CD4-positive, alpha-beta T cell (primary cell): ENCODE results near the gene BICDL2. TPM values are rescaled to one million over a fixed set of nuclear protein-coding genes. Genes with fewer than 3 reads are reported as not detected.
"Not testable (repeated sequence)": the region's sequence is repeated elsewhere in the genome, so short reads cannot be mapped to it uniquely, and the experiment has no call there.

Experiments used
- ATAC-seq: fragments of 200-7000 bp; cut with Tn5 transposase; one replicate; pipeline ENCODE4 v1.10.0; 2022; ENCODE audit warnings: mild to moderate bottlenecking; ENCODE audit not compliant: poor library complexity
- CTCF ChIA-PET: fragments of 350-600 bp; sonication (Branson Sonifier 250); formaldehyde crosslinking; loops from one replicate; lab custom pipeline; 2021; ENCODE audit warnings: antibody characterized with exemption, inconsistent platforms; lab: Charles Lee
- POLR2A ChIA-PET: fragments of 350-600 bp; sonication (Branson Sonifier 250); formaldehyde crosslinking; loops from one replicate; lab custom pipeline; 2021; ENCODE audit warnings: antibody characterized with exemption, inconsistent platforms; lab: Charles Lee
- DNase-seq, 14 experiments: peaks; one replicate each; pipeline ENCODE4 v3.0.0-alpha.2; 2013 to 2020; ENCODE audit warnings: mixed read lengths in 2 of 14
- H3K27ac ChIP-seq, 2 donors: one replicate each; pipeline versions ENCODE4 v1.5.1 to v1.7.0; 2013; ENCODE audit warnings: low read length in 2 of 2, low read depth in 1 of 2, mild to moderate bottlenecking in 1 of 2
- H3K27me3 ChIP-seq, 2 experiments: 1 replicate in 1 of 2; 2 replicates in 1 of 2; pipeline versions ENCODE4 v1.6.1 to v1.7.0; 2013; ENCODE audit warnings: low read length in 2 of 2, control low read depth in 1 of 2, mild to moderate bottlenecking in 1 of 2, moderate library complexity in 1 of 2; ENCODE audit not compliant: insufficient read depth in 2 of 2, control insufficient read depth in 1 of 2
- H3K36me3 ChIP-seq: one replicate; pipeline ENCODE4 v1.6.1; 2013; ENCODE audit warnings: low read length, control low read depth; ENCODE audit not compliant: insufficient read depth
- H3K4me1 ChIP-seq: one replicate; pipeline ENCODE4 v1.6.1; 2013; ENCODE audit warnings: low read length, control low read depth; ENCODE audit not compliant: insufficient read depth
- H3K4me3 ChIP-seq: one replicate; pipeline ENCODE4 v1.5.1; 2013; ENCODE audit warnings: mild to moderate bottlenecking, low read length, moderate library complexity
- H3K9me3 ChIP-seq, 2 experiments: 1 replicate in 1 of 2; 2 replicates in 1 of 2; pipeline versions ENCODE4 v1.6.1 to v1.7.0; 2013; ENCODE audit warnings: low read length in 2 of 2, mild to moderate bottlenecking in 2 of 2, control low read depth in 1 of 2, moderate library complexity in 1 of 2; ENCODE audit not compliant: control insufficient read depth in 1 of 2, insufficient read depth in 1 of 2
- H3K27ac Mint-ChIP-seq: one replicate; pipeline ENCODE4 v1.8.0; 2020; ENCODE audit warnings: mixed read lengths
- H3K27me3 Mint-ChIP-seq: one replicate; pipeline ENCODE4 v1.8.0; 2021; ENCODE audit warnings: mixed read lengths
- H3K36me3 Mint-ChIP-seq: one replicate; pipeline ENCODE4 v1.8.0; 2021; ENCODE audit warnings: low read depth, mixed read lengths
- H3K4me1 Mint-ChIP-seq: one replicate; pipeline ENCODE4 v1.8.0; 2021; ENCODE audit warnings: low read depth, mixed read lengths
- H3K4me3 Mint-ChIP-seq: one replicate; pipeline ENCODE4 v1.8.0; 2020; ENCODE audit warnings: mild to moderate bottlenecking, mixed read lengths
- H3K9me3 Mint-ChIP-seq: one replicate; pipeline ENCODE4 v1.8.0; 2020; ENCODE audit warnings: mixed read lengths
- intact Hi-C, 2 experiments: fragments of 100-400 bp; cut with DNase I in 1 of 2; cut with micrococcal nuclease in 1 of 2; formaldehyde crosslinking; loops; one replicate each; pipeline versions ENCODE4 v1.15.1 to v1.9.0; 2023 to 2025; cut with DNase I, micrococcal nuclease
- total RNA-seq, 174 experiments: library from RNA in 2 of 174; stranded (reverse) in 2 of 174; gene quantifications; one replicate each; pipeline ENCODE4 v1.2.3 and lab custom pipeline; 2021 to 2026
- TF ChIP-seq, protein P1 (sequence below): fragments of 200-600 bp; IDR thresholded peaks from one replicate; pipeline ENCODE4 v1.8.0; 2022; ENCODE audit warnings: antibody characterized with exemption, mild to moderate bottlenecking

The BICDL2 gene
- total RNA-seq, 2 experiments from 2014 or later: not detected

DNA sequence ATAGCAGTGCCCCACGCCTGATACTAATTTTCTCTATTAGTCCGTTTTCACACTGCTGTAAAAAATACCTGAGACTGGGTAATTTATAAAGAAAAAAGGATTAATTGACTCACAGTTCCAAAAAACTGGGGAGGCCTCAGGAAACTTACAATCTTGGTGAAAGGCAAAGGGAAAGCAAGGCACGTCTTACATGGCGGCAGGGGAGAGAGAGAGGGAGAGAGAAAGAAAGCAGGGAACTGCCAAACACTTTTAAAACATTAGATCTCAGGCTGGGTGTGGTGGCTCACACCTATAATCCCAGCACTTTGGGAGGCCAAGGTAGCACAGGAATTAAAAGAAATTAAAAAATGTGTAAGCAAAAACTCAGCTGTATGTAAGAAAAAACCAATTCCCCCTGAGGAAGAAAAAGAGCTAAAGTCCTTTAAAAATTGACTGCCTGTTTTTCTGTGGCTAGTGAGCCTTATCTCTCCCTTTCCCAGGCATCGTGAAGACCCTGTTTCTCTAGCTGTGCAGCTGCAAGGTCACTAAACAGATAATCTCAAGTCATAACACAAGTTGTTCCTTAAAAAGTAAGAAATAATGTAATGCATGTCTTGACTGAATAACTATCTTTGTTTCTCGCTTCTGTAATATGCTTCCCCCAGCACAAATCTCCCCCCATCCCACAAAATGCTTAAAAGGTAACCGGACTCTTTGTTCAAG, 48.4 kb upstream of the BICDL2 start:
- Histone ChIP-seq H3K9me3 (peaks cover 0 to 6% of the 10 kb centered on the region in 2 experiments), H3K27me3 (no peaks in the 10 kb centered on the region), H3K36me3 (no peaks in the 10 kb centered on the region), H3K4me3 (no peak overlapping the region), H3K4me1 (peaks cover 62% of the 10 kb centered on the region), H3K27ac (no peak overlapping the region)
- H3K36me3 Mint-ChIP-seq: peaks cover 7% of the 10 kb centered on the region
- H3K27ac Mint-ChIP-seq: peak overlapping the region; percentile 60
- intact Hi-C loops: no loop called here
- H3K4me3 Mint-ChIP-seq: no peak overlapping the region
- ChIA-PET CTCF (interaction anchor here (0.9 to 2.5 kb wide), 3 partner anchors 26 to 57 kb away, joined by 3 to 10 read pairs (median 3); no protein-coding TSS in a partner anchor), POLR2A (interaction anchor here (4.5 kb wide), 1 partner anchor 9 kb away, joined by 35 read pairs; no protein-coding TSS in a partner anchor)
- ATAC-seq: no peak
- no peaks in the 10 kb centered on the region for H3K9me3 Mint-ChIP-seq
- no peaks in the 10 kb centered on the region for H3K27me3 Mint-ChIP-seq
- DNase-seq: no peak
- TF ChIP-seq, protein P1, sequence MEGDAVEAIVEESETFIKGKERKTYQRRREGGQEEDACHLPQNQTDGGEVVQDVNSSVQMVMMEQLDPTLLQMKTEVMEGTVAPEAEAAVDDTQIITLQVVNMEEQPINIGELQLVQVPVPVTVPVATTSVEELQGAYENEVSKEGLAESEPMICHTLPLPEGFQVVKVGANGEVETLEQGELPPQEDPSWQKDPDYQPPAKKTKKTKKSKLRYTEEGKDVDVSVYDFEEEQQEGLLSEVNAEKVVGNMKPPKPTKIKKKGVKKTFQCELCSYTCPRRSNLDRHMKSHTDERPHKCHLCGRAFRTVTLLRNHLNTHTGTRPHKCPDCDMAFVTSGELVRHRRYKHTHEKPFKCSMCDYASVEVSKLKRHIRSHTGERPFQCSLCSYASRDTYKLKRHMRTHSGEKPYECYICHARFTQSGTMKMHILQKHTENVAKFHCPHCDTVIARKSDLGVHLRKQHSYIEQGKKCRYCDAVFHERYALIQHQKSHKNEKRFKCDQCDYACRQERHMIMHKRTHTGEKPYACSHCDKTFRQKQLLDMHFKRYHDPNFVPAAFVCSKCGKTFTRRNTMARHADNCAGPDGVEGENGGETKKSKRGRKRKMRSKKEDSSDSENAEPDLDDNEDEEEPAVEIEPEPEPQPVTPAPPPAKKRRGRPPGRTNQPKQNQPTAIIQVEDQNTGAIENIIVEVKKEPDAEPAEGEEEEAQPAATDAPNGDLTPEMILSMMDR: no peak
- H3K4me1 Mint-ChIP-seq: peaks cover 64% of the 10 kb centered on the region

DNA sequence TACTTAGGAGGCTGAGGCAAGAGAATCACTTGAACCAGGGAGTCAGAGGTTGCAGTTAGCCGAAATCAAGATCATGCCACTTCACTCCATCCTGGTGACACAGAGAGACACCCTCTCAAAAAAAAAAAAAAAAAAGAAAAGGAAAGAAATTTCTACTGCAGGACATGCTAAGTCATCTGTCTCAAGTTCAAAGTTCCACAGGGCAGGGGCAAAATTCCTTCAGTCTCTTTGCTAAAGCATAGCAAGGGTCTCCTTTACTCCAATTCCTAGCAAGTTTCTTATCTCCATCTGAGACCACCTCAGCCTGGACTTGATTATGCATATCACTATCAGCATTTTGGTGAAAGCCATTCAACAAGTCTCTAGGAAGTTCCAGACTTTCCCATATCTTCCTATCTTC, 47.7 kb upstream of the BICDL2 start:
- H3K27ac ChIP-seq: no peak overlapping the region
- no peaks in the 10 kb centered on the region for H3K36me3 ChIP-seq
- DNase-seq (no peak), ATAC-seq (no peak)
- peaks cover 70% of the 10 kb centered on the region for H3K4me1 Mint-ChIP-seq
- ChIA-PET CTCF (no interaction called here), POLR2A (interaction anchor here (1.3 kb wide), 1 partner anchor 10 kb away, joined by 5 read pairs; no protein-coding TSS in a partner anchor)
- H3K4me3 ChIP-seq: no peak overlapping the region
- peaks cover 67% of the 10 kb centered on the region for H3K4me1 ChIP-seq
- TF ChIP-seq, protein P1: no peak
- peak overlapping the region; percentile 6 for H3K4me3 Mint-ChIP-seq
- peak overlapping the region; percentile 60 for H3K27ac Mint-ChIP-seq
- H3K9me3 ChIP-seq: peaks cover 0 to 9% of the 10 kb centered on the region in 2 experiments
- H3K36me3 Mint-ChIP-seq: peaks cover 7% of the 10 kb centered on the region
- no peaks in the 10 kb centered on the region for H3K27me3 Mint-ChIP-seq
- no peaks in the 10 kb centered on the region for H3K27me3 ChIP-seq
- intact Hi-C loops: no loop called here
- no peaks in the 10 kb centered on the region for H3K9me3 Mint-ChIP-seq

DNA sequence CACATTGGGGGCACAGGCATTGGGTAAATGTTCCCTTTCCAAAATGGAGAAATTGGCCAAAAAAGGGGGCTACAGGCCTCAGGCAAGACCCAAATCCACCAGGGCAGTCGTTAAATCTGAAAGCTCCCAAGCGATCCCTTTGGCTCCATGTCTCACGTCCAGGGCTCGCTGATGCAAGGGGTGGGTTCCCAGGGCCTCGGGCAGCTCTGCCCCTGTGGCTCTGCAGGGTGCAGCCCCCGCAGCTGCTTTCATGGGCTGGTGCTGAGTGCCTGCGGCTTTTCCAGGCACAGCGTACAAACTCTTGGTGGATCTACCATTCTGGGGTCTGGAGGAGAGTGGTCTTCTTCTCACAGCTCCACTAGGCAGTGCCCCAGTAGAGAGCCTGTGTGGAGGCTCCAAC, 46.7 kb upstream of the BICDL2 start:
- H3K36me3 Mint-ChIP-seq, CTCF ChIA-PET, intact Hi-C loops, H3K27ac Mint-ChIP-seq, DNase-seq, H3K4me3 Mint-ChIP-seq, H3K9me3 Mint-ChIP-seq, H3K27me3 ChIP-seq, H3K27me3 Mint-ChIP-seq, H3K36me3 ChIP-seq, H3K9me3 ChIP-seq, ATAC-seq, H3K4me3 ChIP-seq, H3K27ac ChIP-seq: not testable (repeated sequence)
- POLR2A ChIA-PET: interaction anchor here (0.8 to 1.3 kb wide), 2 partner anchors 9 to 52 kb away, joined by 3 to 5 read pairs; partner anchors contain the start of gene ZNF213
- peaks cover 68% of the 10 kb centered on the region for H3K4me1 ChIP-seq
- H3K4me1 Mint-ChIP-seq: peaks cover 76% of the 10 kb centered on the region

DNA sequence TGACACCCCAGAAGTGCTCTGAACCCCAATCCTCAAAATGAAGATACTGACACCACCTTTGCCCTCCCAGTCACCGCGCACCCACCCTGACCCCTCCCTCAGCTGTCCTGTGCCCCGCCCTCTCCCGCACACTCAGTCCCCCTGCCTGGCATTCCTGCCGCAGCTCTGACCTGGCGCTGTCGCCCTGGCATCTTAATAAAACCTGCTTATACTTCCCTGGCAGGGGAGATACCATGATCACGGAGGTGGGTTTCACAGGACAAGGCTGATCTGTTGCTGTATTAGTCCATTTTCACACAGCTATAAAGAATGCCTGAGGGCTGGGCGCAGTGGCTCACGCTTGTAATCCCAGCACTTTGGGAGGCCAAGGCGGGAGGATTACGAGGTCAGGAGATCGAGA, 45.2 kb upstream of the BICDL2 start:
- H3K36me3 ChIP-seq, DNase-seq, H3K4me3 ChIP-seq, H3K36me3 Mint-ChIP-seq, POLR2A ChIA-PET, CTCF ChIA-PET, ATAC-seq, H3K27ac ChIP-seq, H3K9me3 Mint-ChIP-seq, intact Hi-C loops, H3K9me3 ChIP-seq, H3K4me3 Mint-ChIP-seq, H3K27me3 ChIP-seq, H3K27me3 Mint-ChIP-seq: not testable (repeated sequence)
- peaks cover 76% of the 10 kb centered on the region for H3K4me1 Mint-ChIP-seq
- peaks cover 68% of the 10 kb centered on the region for H3K4me1 ChIP-seq
- H3K27ac Mint-ChIP-seq: peak overlapping the region; percentile 39
